ENCODE results near the gene XPO6.

The XPO6 gene

GRCh38 chr16:28110479-28110878 lies 101.3 kb downstream of the XPO6 start:
- Histone ChIP-seq H3K27ac (ENCODE audit: insufficient read depth in 1 of 2, low read depth in 1 of 2, low read length in 2 of 2, poor library complexity in 1 of 2, severe bottlenecking in 2 of 2) (peak overlapping the region in 1 of 2 experiments; percentile 27), H3K9me3 (ENCODE audit: control extremely low read depth in 1 of 5, control insufficient read depth in 4 of 5, insufficient read depth in 2 of 5, low read depth in 1 of 5, low read length in 4 of 5) (no peaks in the 10 kb centered on the region), H3K4me3 (ENCODE audit: control insufficient read depth in 1 of 7, extremely low read depth in 1 of 7, insufficient read depth in 4 of 7, low read depth in 2 of 7, low read length in 6 of 7) (peak overlapping the region in 1 of 7 experiments; percentile 35), H3K27me3 (replicated peaks in 2 of 5; ENCODE audit: control insufficient read depth in 4 of 5, insufficient read depth in 5 of 5, low read length in 4 of 5) (no peaks in the 10 kb centered on the region), H3K4me1 (ENCODE audit: control extremely low read depth in 1 of 4, control insufficient read depth in 4 of 4, insufficient read depth in 4 of 4, low read length in 3 of 4) (peaks cover 17 to 41% (median 34%) of the 10 kb centered on the region in 4 experiments), H3K36me3 (ENCODE audit: control insufficient read depth in 4 of 4, insufficient read depth in 4 of 4, low read length in 3 of 4) (peaks cover 16 to 81% (median 60%) of the 10 kb centered on the region in 4 experiments)
- DNase-seq, result peak; percentile 80 to 97 (median 93)
- 8% methylated on average over 2 of the region's 5 CpGs for WGBS (ENCODE audit: insufficient coverage)
- ChIA-PET POLR2A (no interaction called here), CTCF (interaction anchor here (1.1 kb wide), 2 partner anchors 23 to 193 kb away, joined by 3 to 5 read pairs; no protein-coding TSS in a partner anchor)

- ChIA-PET POLR2A (no interaction called here), CTCF (interaction anchor here (0.7 to 1.1 kb wide), 2 partner anchors 171 to 193 kb away, joined by 3 read pairs; no protein-coding TSS in a partner anchor)
- H3K27me3 ChIP-seq (replicated peaks in 2 of 5; ENCODE audit: control insufficient read depth in 4 of 5, insufficient read depth in 5 of 5, low read length in 4 of 5), result no peaks in the 10 kb centered on the region
- peaks cover 16 to 81% (median 59%) of the 10 kb centered on the region in 4 experiments for H3K36me3 ChIP-seq (ENCODE audit: control insufficient read depth in 4 of 4, insufficient read depth in 4 of 4, low read length in 3 of 4)
- no peak for DNase-seq
- H3K4me3 ChIP-seq (ENCODE audit: control insufficient read depth in 1 of 7, extremely low read depth in 1 of 7, insufficient read depth in 4 of 7, low read depth in 2 of 7, low read length in 6 of 7), result no peak overlapping the region
- H3K4me1 ChIP-seq (ENCODE audit: control extremely low read depth in 1 of 4, control insufficient read depth in 4 of 4, insufficient read depth in 4 of 4, low read length in 3 of 4), result peaks cover 17 to 41% (median 34%) of the 10 kb centered on the region in 4 experiments
- no peaks in the 10 kb centered on the region for H3K9me3 ChIP-seq (ENCODE audit: control extremely low read depth in 1 of 5, control insufficient read depth in 4 of 5, insufficient read depth in 2 of 5, low read depth in 1 of 5, low read length in 4 of 5)
- 67% methylated on average over 1 of the region's 3 CpGs for WGBS (ENCODE audit: insufficient coverage)
- peak overlapping the region in 1 of 2 experiments; percentile 27 for H3K27ac ChIP-seq (ENCODE audit: insufficient read depth in 1 of 2, low read depth in 1 of 2, low read length in 2 of 2, poor library complexity in 1 of 2, severe bottlenecking in 2 of 2)
Measured at GRCh38 chr16:28110074-28110473, 101.7 kb downstream of the XPO6 start.

- H3K4me3 ChIP-seq (ENCODE audit: control insufficient read depth in 1 of 7, extremely low read depth in 1 of 7, insufficient read depth in 4 of 7, low read depth in 2 of 7, low read length in 6 of 7), result no peak overlapping the region
- CTCF ChIA-PET, result interaction anchor here (0.6 kb wide), 1 partner anchor 100 kb away, joined by 3 read pairs; no protein-coding TSS in a partner anchor
- H3K9me3 ChIP-seq (ENCODE audit: control extremely low read depth in 1 of 5, control insufficient read depth in 4 of 5, insufficient read depth in 2 of 5, low read depth in 1 of 5, low read length in 4 of 5), result no peaks in the 10 kb centered on the region
- H3K36me3 ChIP-seq (ENCODE audit: control insufficient read depth in 4 of 4, insufficient read depth in 4 of 4, low read length in 3 of 4), result peaks cover 17 to 84% (median 59%) of the 10 kb centered on the region in 4 experiments
- WGBS (ENCODE audit: insufficient coverage), result 60% methylated on average over 11 of the region's 12 CpGs
- DNase-seq, result peak; percentile 8 to 61 (median 40)
- POLR2A ChIA-PET, result no interaction called here
- H3K27ac ChIP-seq (ENCODE audit: insufficient read depth in 1 of 2, low read depth in 1 of 2, low read length in 2 of 2, poor library complexity in 1 of 2, severe bottlenecking in 2 of 2), result peak overlapping the region in 1 of 2 experiments; percentile 38
- peaks cover 17 to 41% (median 34%) of the 10 kb centered on the region in 4 experiments for H3K4me1 ChIP-seq (ENCODE audit: control extremely low read depth in 1 of 4, control insufficient read depth in 4 of 4, insufficient read depth in 4 of 4, low read length in 3 of 4)
- no peaks in the 10 kb centered on the region for H3K27me3 ChIP-seq (replicated peaks in 2 of 5; ENCODE audit: control insufficient read depth in 4 of 5, insufficient read depth in 5 of 5, low read length in 4 of 5)
Measured at GRCh38 chr16:28108590-28109247, 103.0 kb downstream of the XPO6 start.

GRCh38 chr16:28107232-28107631 lies 104.5 kb downstream of the XPO6 start:
- no peaks in the 10 kb centered on the region for H3K27me3 ChIP-seq (replicated peaks in 2 of 5; ENCODE audit: control insufficient read depth in 4 of 5, insufficient read depth in 5 of 5, low read length in 4 of 5)
- 98% methylated on average over 7 of the region's 8 CpGs for WGBS (ENCODE audit: insufficient coverage)
- CTCF ChIA-PET, result interaction anchor here (1.1 kb wide), 1 partner anchor 14 kb away, joined by 4 read pairs; no protein-coding TSS in a partner anchor
- H3K27ac ChIP-seq (ENCODE audit: insufficient read depth in 1 of 2, low read depth in 1 of 2, low read length in 2 of 2, poor library complexity in 1 of 2, severe bottlenecking in 2 of 2), result no peak overlapping the region
- H3K4me3 ChIP-seq (ENCODE audit: control insufficient read depth in 1 of 7, extremely low read depth in 1 of 7, insufficient read depth in 4 of 7, low read depth in 2 of 7, low read length in 6 of 7), result no peak overlapping the region
- DNase-seq, result no peak
- POLR2A ChIA-PET, result interaction anchor here (1.2 kb wide), 1 partner anchor 9 kb away, joined by 3 read pairs; no protein-coding TSS in a partner anchor
- H3K9me3 ChIP-seq (ENCODE audit: control extremely low read depth in 1 of 5, control insufficient read depth in 4 of 5, insufficient read depth in 2 of 5, low read depth in 1 of 5, low read length in 4 of 5), result no peaks in the 10 kb centered on the region
- H3K36me3 ChIP-seq (ENCODE audit: control insufficient read depth in 4 of 4, insufficient read depth in 4 of 4, low read length in 3 of 4), result peaks cover 22 to 86% (median 60%) of the 10 kb centered on the region in 4 experiments
- peaks cover 17 to 41% (median 33%) of the 10 kb centered on the region in 4 experiments for H3K4me1 ChIP-seq (ENCODE audit: control extremely low read depth in 1 of 4, control insufficient read depth in 4 of 4, insufficient read depth in 4 of 4, low read length in 3 of 4)

- H3K27ac ChIP-seq (ENCODE audit: insufficient read depth in 1 of 2, low read depth in 1 of 2, low read length in 2 of 2, poor library complexity in 1 of 2, severe bottlenecking in 2 of 2), result no peak overlapping the region
- WGBS (ENCODE audit: insufficient coverage), result 95% methylated on average over 3 of the region's 5 CpGs
Measured at GRCh38 chr16:28106467-28107215, 105.1 kb downstream of the XPO6 start.

GRCh38 chr16:28105954-28106353 lies 105.8 kb downstream of the XPO6 start:
- H3K4me3 ChIP-seq (ENCODE audit: control insufficient read depth in 1 of 7, extremely low read depth in 1 of 7, insufficient read depth in 4 of 7, low read depth in 2 of 7, low read length in 6 of 7), result no peak overlapping the region
- ChIA-PET POLR2A (no interaction called here), CTCF (no interaction called here)
- 100% methylated on average over 6 of the region's 7 CpGs for WGBS (ENCODE audit: insufficient coverage)
- no peaks in the 10 kb centered on the region for H3K9me3 ChIP-seq (ENCODE audit: control extremely low read depth in 1 of 5, control insufficient read depth in 4 of 5, insufficient read depth in 2 of 5, low read depth in 1 of 5, low read length in 4 of 5)
- H3K27me3 ChIP-seq (replicated peaks in 2 of 5; ENCODE audit: control insufficient read depth in 4 of 5, insufficient read depth in 5 of 5, low read length in 4 of 5), result no peaks in the 10 kb centered on the region
- H3K4me1 ChIP-seq (ENCODE audit: control extremely low read depth in 1 of 4, control insufficient read depth in 4 of 4, insufficient read depth in 4 of 4, low read length in 3 of 4), result peaks cover 13 to 28% (median 23%) of the 10 kb centered on the region in 4 experiments
- DNase-seq, result no peak
- no peak overlapping the region for H3K27ac ChIP-seq (ENCODE audit: insufficient read depth in 1 of 2, low read depth in 1 of 2, low read length in 2 of 2, poor library complexity in 1 of 2, severe bottlenecking in 2 of 2)
- H3K36me3 ChIP-seq (ENCODE audit: control insufficient read depth in 4 of 4, insufficient read depth in 4 of 4, low read length in 3 of 4), result peaks cover 29 to 89% (median 65%) of the 10 kb centered on the region in 4 experiments

More at GRCh38 chr16:28106467-28107215, 105.1 kb downstream of the XPO6 start:
- Histone ChIP-seq H3K9me3 (ENCODE audit: control extremely low read depth in 1 of 5, control insufficient read depth in 4 of 5, insufficient read depth in 2 of 5, low read depth in 1 of 5, low read length in 4 of 5) (no peaks in the 10 kb centered on the region), H3K4me3 (ENCODE audit: control insufficient read depth in 1 of 7, extremely low read depth in 1 of 7, insufficient read depth in 4 of 7, low read depth in 2 of 7, low read length in 6 of 7) (no peak overlapping the region), H3K27me3 (replicated peaks in 2 of 5; ENCODE audit: control insufficient read depth in 4 of 5, insufficient read depth in 5 of 5, low read length in 4 of 5) (no peaks in the 10 kb centered on the region), H3K4me1 (ENCODE audit: control extremely low read depth in 1 of 4, control insufficient read depth in 4 of 4, insufficient read depth in 4 of 4, low read length in 3 of 4) (peaks cover 17 to 35% (median 28%) of the 10 kb centered on the region in 4 experiments), H3K36me3 (ENCODE audit: control insufficient read depth in 4 of 4, insufficient read depth in 4 of 4, low read length in 3 of 4) (peaks cover 26 to 86% (median 58%) of the 10 kb centered on the region in 4 experiments)
- ChIA-PET CTCF (interaction anchor here (1.1 kb wide), 1 partner anchor 13 kb away, joined by 4 read pairs; no protein-coding TSS in a partner anchor), POLR2A (interaction anchor here (1.2 kb wide), 1 partner anchor 8 kb away, joined by 3 read pairs; no protein-coding TSS in a partner anchor)
- DNase-seq, result no peak
